Adrenal gland (tissue), 5 donors: ENCODE data around the gene METRNL.

Experiments used
- CTCF ChIP-seq, 6 experiments: fragments of 450-650 bp in 4 of 6; fragments of 200-600 bp in 2 of 6; sonication (generic) in 1 of 6; IDR thresholded peaks; 1 replicate in 5 of 6; 2 replicates in 1 of 6; pipeline versions ENCODE4 v1.5.1 to v1.8.0; 2016 to 2021; ENCODE audit warnings: antibody characterized with exemption in 6 of 6, mild to moderate bottlenecking in 2 of 6, moderate library complexity in 1 of 6
- POLR2A ChIP-seq, 2 donors: fragments of 450-650 bp; IDR thresholded peaks; one replicate each; pipeline ENCODE4 v1.6.1; 2017; ENCODE audit warnings: antibody characterized with exemption in 2 of 2, mild to moderate bottlenecking in 2 of 2, moderate library complexity in 1 of 2
- donor health status: DM: no; HTN: no; CAD: no.

- TF ChIP-seq CTCF (IDR thresholded peaks at IDR 0.05) (no peak), POLR2A (IDR thresholded peaks at IDR 0.05) (no peak)
These were observed 563 bp downstream of the METRNL start for GRCh38 chr17:83079766-83080578.
